Erythroblast (primary cell): Measurements from ENCODE around the gene HTR7.

Source experiments
- GATA1 ChIP-seq: IDR thresholded peaks from 2 replicates; pipeline ENCODE4 v1.6.1; 2011; ENCODE audit warnings: low read depth, mild to moderate bottlenecking, control low read depth, low read length, moderate library complexity
- POLR2A ChIP-seq: IDR thresholded peaks from 2 replicates; pipeline ENCODE4 v1.6.1; 2011; ENCODE audit warnings: mild to moderate bottlenecking, low read length

GRCh38 chr10:90701428-90701827 lies 156.4 kb downstream of the HTR7 start:
- no peak for TF ChIP-seq POLR2A
- no peak for TF ChIP-seq GATA1
